Smooth muscle cell of the brain vasculature (primary cell): ENCODE results near the gene SCYGR6.

Experiments
- DNase-seq: peaks from one replicate; pipeline ENCODE4 v3.0.0-alpha.2; 2012; ENCODE audit warnings: low read depth, low spot score

The SCYGR6 gene

DNA sequence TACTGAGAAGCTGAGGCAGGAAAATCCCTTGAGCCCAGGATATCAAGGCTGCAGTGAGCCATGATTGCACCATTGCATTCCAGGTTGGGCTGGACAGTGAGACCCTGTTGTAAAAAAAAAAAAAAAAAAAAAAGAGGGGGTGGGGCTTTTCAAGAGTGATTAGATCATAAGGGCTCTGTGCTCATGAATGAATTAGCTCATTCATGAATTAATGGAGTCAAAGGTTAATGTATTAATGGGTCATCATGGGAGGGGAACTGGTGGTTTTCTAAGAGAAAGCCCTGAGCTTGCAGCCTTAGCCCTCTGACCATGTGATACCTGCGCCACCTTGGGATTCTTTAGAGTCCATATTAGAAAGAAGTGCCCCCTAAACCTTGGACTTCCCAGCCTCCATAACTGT lies 11.3 kb downstream of the SCYGR6 start:
- no peak for DNase-seq

DNA sequence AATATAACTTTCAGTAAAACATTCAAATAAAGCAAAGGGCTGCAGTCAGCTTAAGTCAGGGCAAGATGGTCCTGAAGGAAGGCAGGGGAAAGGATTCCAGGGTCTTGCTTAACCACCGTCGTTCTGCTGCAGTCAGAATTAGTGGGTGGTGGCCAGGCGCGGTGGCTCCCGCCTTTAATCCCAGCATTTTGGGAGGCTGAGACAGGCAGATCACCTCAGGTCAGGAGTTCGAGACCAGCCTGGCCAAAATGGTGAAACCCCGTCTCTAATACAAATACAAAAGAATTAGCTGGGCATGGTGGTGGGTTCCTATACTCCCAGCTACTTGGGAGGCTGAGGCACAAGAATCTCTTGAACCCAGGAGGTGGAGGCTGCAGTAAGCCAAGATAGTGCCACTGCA lies 13.6 kb downstream of the SCYGR6 start:
- DNase-seq, result no peak

DNA sequence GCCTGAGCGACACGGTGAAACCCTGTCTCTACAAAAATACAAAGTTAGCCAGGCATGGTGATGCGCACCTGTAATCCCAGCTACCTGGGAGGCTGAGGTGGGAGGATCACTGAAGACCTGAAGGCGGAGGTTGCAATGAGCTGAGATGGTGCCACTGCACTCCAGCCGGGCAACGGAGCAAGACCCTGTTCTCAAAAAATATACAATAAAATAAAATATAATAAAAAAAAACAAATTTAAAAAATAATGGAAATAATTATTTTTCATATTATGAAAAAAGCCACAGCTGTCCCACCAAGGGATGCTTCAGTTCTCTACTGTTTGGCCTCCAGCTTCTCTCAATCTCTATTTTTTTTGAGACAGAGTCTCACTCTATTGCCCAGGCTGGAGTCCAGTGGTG lies 17.2 kb downstream of the SCYGR6 start:
- no peak for DNase-seq

DNA sequence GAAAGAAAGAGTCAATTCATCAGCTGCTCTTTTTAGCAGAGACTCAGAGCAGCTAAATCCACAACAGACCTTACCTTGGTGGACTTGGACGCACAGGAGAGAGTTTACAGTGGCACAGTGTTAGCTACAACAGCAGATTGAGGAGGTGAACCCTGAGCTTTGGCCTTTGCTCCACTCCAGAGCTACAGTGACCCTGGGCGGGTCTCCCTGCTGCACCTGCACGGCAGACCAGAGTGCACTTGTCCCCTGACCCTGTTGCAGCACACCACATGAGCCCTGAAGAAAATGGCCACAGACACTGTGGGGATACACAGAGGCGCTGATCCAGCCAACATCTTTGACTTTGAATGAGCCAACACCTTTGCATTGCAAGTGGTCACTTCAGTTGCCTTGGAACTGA lies 17.7 kb downstream of the SCYGR6 start:
- DNase-seq, result no peak

DNA sequence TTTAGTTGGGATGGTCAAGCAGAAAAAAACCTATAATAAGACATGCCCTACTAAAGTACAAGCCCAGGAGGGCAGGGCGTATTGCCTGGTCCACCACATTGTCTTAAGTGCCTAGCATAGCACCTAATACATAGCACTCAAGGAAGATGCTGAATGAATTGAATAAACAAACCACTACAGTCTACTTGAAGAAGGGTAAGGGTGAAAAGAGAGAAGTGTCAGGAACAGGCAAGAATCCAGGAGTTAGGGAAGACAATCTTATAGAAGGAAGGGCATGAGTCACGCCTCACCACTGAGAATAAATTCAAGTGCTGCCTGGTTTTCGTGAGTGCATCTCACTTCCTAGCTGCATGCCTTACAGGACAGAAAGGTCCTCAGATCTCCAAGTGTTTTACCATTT lies 20.6 kb downstream of the SCYGR6 start:
- no peak for DNase-seq

DNA sequence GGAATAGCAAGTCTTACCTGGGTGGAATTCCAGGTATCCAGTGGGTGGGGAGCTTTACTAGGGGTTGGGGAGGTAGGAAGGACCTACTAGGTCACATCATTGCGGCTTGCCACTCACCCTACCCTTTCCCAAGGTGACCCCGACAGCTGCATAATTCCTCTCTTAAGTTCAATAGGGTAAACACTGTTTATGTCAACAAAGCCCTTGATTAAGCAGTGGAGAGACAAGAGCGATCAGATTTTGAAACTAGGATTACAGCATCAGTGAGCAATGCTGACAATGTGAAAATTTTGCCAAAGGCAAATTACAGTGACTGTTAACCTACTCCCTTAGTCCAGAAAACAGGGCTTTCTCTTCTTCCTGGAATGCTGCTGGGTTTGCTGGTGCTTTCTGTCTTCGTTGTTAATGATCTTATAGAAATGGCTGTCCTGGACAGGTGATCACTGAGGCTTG lies 21.3 kb downstream of the SCYGR6 start:
- DNase-seq, result no peak

DNA sequence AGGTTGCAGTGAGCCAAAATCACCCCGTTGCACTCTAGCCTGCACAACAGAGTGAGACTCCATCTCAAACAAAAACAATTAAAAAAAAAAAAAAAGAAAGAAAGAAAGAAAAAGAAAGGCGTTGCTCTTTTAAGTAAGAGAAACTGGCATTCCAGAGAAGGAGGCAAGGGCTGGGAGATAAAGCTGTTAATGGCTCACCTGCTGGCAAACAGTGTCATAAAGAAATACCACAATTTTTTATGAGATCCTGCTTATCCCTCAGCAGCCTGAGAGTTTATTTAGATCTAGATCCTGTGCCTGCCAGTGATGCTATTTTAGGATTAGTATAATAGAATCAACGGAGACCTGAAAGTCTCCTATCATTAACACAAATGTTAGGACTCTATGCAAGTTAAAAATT lies 23.0 kb downstream of the SCYGR6 start:
- DNase-seq, result no peak

DNA sequence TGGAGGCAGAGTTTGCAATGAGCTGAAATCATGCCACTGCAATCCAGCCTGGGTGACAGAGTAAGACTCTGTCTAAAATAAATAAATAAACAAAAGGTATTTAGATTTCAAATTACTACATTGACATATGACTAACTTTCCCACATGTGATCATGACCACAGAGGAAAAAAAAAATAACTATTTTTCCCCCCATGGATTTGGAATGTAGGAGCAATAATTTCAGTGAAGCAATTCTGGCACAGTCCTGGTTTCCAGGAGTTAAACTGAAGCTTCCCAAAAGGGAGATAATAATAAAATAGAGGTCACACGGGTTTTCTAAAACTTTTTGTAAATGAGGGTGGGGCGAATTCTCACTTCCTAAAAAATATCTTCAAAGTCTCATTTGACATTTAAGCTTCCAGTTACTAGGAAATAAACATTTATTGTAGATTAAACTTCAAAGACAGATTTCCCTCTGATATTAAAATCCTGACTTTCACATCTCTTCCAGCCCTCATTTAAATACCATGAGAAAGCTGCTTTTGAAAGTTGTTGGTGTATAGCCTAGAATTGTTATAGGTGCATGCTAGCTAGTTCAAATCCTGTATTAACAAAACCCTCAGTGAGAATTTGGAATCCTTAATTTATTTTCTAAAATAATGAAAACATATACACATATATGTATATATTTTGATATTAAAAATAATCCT lies 27.4 kb downstream of the SCYGR6 start:
- DNase-seq, result no peak

DNA sequence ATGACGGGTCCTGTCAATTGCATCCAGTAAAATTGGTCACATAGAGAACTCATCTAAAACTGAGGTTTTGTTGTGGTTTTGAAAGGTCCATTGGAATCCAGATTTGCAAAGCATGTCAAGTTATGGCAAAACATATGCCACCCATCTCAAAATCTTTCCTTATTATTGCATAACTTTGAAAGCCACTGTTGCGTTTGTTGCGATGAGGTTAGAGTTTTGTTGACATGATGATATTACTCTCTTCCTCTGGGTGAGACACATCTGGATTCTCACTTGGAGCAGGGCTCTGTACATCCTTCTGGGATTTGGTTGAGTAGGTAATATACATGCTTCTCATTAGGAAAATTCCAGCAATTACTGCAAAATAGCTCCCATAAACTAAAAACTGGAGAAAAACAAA lies 37.4 kb downstream of the SCYGR6 start:
- DNase-seq, result no peak

DNA sequence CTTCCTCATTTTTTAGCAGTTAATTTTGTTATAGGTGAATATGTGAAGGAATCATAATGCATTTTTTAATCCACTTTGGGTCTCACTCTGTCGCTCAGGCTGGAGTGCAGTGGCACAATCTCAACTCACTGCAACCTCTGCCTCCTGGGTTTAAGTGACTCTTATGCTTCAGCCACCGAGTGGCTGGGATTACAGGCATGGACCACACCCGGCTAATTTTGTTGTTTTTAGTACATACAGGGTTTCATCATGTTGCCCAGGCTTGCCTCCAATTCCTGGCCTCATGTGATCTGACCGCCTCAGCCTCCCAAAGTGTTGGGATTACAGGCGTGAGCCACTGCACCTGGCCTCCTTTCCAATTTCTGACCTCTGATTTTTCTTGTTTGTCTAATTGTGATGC lies 40.3 kb downstream of the SCYGR6 start:
- DNase-seq, result no peak

DNA sequence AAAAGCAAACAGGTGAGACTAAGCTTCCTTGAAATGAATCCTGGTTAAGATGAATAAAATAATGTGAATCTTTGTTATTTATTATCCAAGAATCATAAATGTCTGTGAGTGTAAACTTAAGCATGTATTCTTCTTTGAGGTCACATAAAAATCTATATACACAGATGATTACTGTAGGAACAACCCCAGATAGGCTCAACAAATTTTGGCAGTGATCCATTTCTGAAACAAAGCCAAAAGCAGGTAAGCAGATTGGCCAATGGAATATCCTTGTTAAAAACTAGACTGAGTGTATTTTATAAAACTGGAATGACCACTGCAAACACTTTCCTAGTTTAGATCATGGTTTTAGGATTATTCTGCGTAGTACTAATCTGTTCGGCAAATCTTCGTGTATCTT lies 46.6 kb downstream of the SCYGR6 start:
- DNase-seq, result no peak

DNA sequence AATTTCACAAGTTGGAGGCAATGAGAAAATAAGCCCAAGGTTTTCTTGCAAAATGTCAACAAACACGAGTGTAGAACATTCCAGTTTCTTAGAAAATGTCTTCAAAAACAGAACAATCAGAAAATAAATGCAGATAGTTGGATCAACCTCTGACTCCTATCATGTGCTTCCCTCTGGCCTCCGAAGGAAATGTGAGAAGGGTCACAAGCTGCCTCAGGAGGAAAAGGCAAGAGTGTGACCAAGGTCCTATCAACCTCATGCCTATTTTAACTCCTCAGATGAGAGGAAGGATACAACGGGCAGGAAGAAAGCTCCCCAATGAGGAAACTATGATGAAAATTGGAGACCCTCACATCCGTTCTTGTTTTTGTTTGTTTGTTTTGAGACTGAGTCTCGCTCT lies 50.1 kb downstream of the SCYGR6 start:
- DNase-seq, result no peak
